Muscle of leg (tissue), 11 donors: ENCODE measurements around the gene CHST7. TPM values are rescaled to one million over a fixed set of nuclear protein-coding genes. Genes with fewer than 3 reads are reported as not detected.

Source experiments
- DNase-seq: peaks from one replicate; pipeline ENCODE4 v3.0.0; 2013
- H3K27ac ChIP-seq: one replicate; pipeline ENCODE4 v1.5.1; 2013; ENCODE audit warnings: mild to moderate bottlenecking, low read length, control low read depth
- H3K27me3 ChIP-seq: one replicate; pipeline ENCODE4 v1.6.1; 2013; ENCODE audit warnings: low read length; ENCODE audit not compliant: control insufficient read depth, insufficient read depth
- H3K36me3 ChIP-seq: one replicate; pipeline ENCODE4 v1.6.1; 2013; ENCODE audit warnings: low read length; ENCODE audit not compliant: control insufficient read depth, insufficient read depth
- H3K4me1 ChIP-seq: one replicate; pipeline ENCODE4 v1.6.1; 2013; ENCODE audit warnings: low read length; ENCODE audit not compliant: control insufficient read depth, insufficient read depth
- H3K4me3 ChIP-seq: one replicate; pipeline ENCODE4 v1.5.1; 2013; ENCODE audit warnings: low read length, control low read depth
- H3K9me3 ChIP-seq: replicated peaks from 2 replicates; pipeline ENCODE4 v1.6.1; 2013; ENCODE audit warnings: low read depth, low read length; ENCODE audit not compliant: control insufficient read depth
- WGBS: methylation state at CpG from one replicate; pipeline ENCODE4 v1.1.5; 2013; ENCODE audit warnings: missing lambda C conversion rate; ENCODE audit not compliant: insufficient coverage; 5-methylcytosine and 5-hydroxymethylcytosine counted together
- polyA plus RNA-seq, 8 donors: library from polyadenylated mRNA; unstranded; fragments of 120-200 nt; gene quantifications; one replicate each; pipeline versions ENCODE4 v1.2.1 to v1.2.3, GENCODE V29; 2013; ENCODE audit warnings: inconsistent platforms in 1 of 8, low replicate concordance in 1 of 8; ENCODE audit not compliant: insufficient read length in 8 of 8, insufficient read depth in 1 of 8
- total RNA-seq: library from RNA; stranded (reverse); fragments of 120-200 nt; gene quantifications from one replicate; pipeline ENCODE4 v1.2.4, GENCODE V29; 2013

The CHST7 gene
- total and polyA plus RNA-seq, 9 donors, result 3.7 to 7.0 (median 4.6) TPM

- 100% methylated on average over 2 of the region's 6 CpGs for WGBS
- no peaks in the 10 kb centered on the region for H3K9me3 ChIP-seq
- H3K36me3 ChIP-seq, result peaks cover 11% of the 10 kb centered on the region
- no peak overlapping the region for H3K27ac ChIP-seq
- H3K4me3 ChIP-seq, result no peak overlapping the region
- no peak for DNase-seq
- peaks cover 13% of the 10 kb centered on the region for H3K27me3 ChIP-seq
- H3K4me1 ChIP-seq, result peaks cover 3% of the 10 kb centered on the region
Measured at GRCh38 chrX:46547857-46548256, 25.7 kb upstream of the CHST7 start.

DNA sequence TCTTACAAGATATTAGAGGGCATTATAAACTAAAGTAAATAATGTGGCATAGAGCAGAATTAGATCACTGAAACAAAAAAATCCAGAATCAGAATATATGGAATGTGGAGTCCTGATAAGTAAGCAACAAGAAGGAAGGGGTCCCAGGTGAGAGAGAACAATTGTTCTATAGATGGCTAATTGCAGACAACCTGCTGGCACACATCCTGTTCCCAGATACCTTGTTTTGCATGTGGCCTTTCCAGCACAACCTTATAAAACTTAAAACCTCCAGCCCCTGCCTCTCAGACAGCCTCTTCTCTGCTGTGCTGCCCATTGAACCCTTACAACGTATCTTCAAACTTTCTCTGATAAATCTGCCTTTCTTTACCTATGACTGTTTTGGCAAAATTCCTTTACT is 23.7 kb upstream of the CHST7 start:
- peaks cover 8% of the 10 kb centered on the region for H3K36me3 ChIP-seq
- no peak overlapping the region for H3K4me3 ChIP-seq
- peaks cover 12% of the 10 kb centered on the region for H3K27me3 ChIP-seq
- DNase-seq, result no peak
- no peak overlapping the region for H3K27ac ChIP-seq
- peaks cover 3% of the 10 kb centered on the region for H3K4me1 ChIP-seq
- 75% methylated on average over 1 of the region's 1 CpG for WGBS
- no peaks in the 10 kb centered on the region for H3K9me3 ChIP-seq

DNA sequence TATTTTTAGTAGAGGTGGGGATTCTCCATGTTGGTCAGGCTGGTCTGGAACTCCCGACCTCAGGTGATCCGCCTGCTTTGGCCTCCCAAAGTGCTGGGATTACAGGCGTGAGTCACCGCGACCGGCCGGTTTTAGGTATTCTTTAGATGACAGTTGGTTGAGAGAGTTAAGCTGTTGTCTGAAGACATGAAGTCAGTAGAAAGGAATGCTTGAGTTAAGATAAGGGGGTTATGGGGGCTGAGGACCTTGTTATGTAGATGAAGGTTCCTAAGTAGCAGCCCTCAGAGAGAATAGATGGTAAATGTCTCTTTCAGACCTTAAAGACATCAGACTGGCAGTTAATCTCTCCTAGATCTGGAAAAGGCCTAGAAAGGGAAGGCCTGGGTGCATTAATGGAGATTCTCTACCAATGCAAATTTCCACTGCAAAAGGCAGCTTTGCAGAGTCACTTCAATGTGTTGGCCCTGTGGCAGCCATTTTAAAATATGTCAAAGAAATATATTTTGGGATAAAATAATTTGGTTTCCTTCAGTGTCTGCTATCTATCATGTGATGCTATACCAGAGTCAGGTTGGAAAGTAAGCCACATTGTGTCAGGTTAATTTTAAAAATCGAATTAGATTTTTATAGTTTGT is 22.0 kb upstream of the CHST7 start:
- Histone ChIP-seq H3K27me3 (peaks cover 4% of the 10 kb centered on the region), H3K9me3 (no peaks in the 10 kb centered on the region), H3K4me1 (no peaks in the 10 kb centered on the region), H3K4me3 (no peak overlapping the region), H3K36me3 (peaks cover 8% of the 10 kb centered on the region), H3K27ac (no peak overlapping the region)
- DNase-seq, result no peak
- WGBS, result 80% methylated on average over 7 of the region's 8 CpGs

DNA sequence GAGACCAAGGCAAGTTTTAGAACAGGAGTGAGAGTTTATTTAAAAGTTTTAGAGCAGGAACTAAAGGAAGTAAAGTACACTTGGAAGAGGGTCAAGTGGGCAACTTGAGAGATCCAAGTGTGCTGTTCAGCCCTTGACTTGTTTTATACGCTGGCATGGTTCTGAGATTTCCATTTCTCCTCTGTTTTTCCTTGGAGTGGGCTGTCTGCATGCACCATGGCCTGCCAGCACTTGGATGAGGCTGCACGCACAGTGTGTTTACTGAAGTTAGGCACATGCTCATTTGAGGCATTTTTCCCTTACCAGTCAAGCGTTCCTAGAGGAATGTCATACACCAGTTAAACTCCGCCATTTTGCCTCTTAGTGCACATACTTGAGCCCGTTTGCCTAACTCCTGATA is 19.6 kb upstream of the CHST7 start:
- no peak for DNase-seq
- no peaks in the 10 kb centered on the region for H3K36me3 ChIP-seq
- WGBS, result 68% methylated on average over 4 of the region's 5 CpGs

DNA sequence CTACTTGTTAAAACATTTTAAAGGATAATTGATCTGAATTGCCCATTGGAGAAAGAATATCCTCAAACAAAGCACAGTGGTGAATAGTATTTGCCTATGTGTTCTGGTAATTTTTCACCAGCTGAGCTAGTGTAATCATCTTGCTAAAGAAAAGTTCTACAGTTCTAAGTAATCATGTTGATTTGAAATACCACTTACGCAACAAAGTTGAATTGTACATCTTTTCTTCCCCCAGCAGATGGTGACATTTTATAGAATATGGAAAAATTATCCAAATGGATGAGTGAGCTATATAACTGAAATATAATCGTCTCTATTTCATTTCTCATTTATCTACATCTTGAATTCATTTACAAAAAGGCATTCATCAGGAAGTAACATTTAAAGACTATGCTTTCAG is 18.6 kb upstream of the CHST7 start:
- peak; percentile 42 for DNase-seq
- Histone ChIP-seq H3K27ac (no peak overlapping the region), H3K27me3 (peaks cover 4% of the 10 kb centered on the region), H3K36me3 (no peaks in the 10 kb centered on the region), H3K4me3 (no peak overlapping the region), H3K9me3 (no peaks in the 10 kb centered on the region), H3K4me1 (peaks cover 3% of the 10 kb centered on the region)
- WGBS, result no CpG with 5 or more reads among the region's 2 CpGs

More for the DNA sequence above, 19.6 kb upstream of the CHST7 start:
- no peak overlapping the region for H3K27ac ChIP-seq
- H3K27me3 ChIP-seq, result peaks cover 4% of the 10 kb centered on the region
- H3K4me3 ChIP-seq, result no peak overlapping the region
- H3K4me1 ChIP-seq, result no peaks in the 10 kb centered on the region
- H3K9me3 ChIP-seq, result no peaks in the 10 kb centered on the region

GRCh38 chrX:46559062-46559461 is 14.5 kb upstream of the CHST7 start:
- WGBS, result 80% methylated on average over 1 of the region's 3 CpGs
- Histone ChIP-seq H3K27ac (no peak overlapping the region), H3K4me1 (peaks cover 3% of the 10 kb centered on the region), H3K9me3 (no peaks in the 10 kb centered on the region), H3K4me3 (no peak overlapping the region), H3K36me3 (no peaks in the 10 kb centered on the region), H3K27me3 (peaks cover 4% of the 10 kb centered on the region)
- DNase-seq, result no peak

- Histone ChIP-seq H3K27me3 (peaks cover 4% of the 10 kb centered on the region), H3K36me3 (no peaks in the 10 kb centered on the region), H3K27ac (no peak overlapping the region), H3K4me3 (no peak overlapping the region), H3K9me3 (no peaks in the 10 kb centered on the region), H3K4me1 (peaks cover 3% of the 10 kb centered on the region)
- 76% methylated on average over 4 of the region's 6 CpGs for WGBS
- DNase-seq, result no peak
Measured at GRCh38 chrX:46561824-46562657, 11.5 kb upstream of the CHST7 start.

GRCh38 chrX:46567388-46567787 is 6.2 kb upstream of the CHST7 start:
- H3K27me3 ChIP-seq, result peaks cover 14% of the 10 kb centered on the region
- no peaks in the 10 kb centered on the region for H3K9me3 ChIP-seq
- H3K4me1 ChIP-seq, result no peaks in the 10 kb centered on the region
- no peak overlapping the region for H3K27ac ChIP-seq
- H3K4me3 ChIP-seq, result no peak overlapping the region
- DNase-seq, result no peak
- no peaks in the 10 kb centered on the region for H3K36me3 ChIP-seq

DNA sequence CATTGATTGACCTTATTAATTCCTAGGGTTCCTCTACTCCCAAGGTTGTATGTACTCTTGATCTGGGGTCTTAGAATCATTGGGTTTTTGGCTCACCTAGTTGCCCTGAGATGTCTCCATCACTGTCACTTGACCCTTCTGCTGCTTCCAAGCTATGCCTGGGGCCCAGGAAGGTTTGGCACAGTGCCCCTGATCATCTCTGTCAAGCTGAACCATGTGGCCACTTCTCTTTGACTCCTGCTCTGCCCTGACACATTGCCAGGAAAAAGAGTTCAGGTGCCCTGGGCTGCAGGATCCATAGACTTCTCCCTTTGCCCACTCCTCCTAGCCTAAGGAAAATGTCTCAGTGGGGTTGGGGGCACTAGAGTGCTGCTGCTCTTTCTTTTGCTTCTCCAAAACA is 3.9 kb upstream of the CHST7 start:
- Histone ChIP-seq H3K36me3 (no peaks in the 10 kb centered on the region), H3K4me3 (no peak overlapping the region), H3K4me1 (peaks cover 2% of the 10 kb centered on the region), H3K27me3 (peaks cover 26% of the 10 kb centered on the region), H3K9me3 (no peaks in the 10 kb centered on the region), H3K27ac (no peak overlapping the region)
- DNase-seq, result no peak

DNA sequence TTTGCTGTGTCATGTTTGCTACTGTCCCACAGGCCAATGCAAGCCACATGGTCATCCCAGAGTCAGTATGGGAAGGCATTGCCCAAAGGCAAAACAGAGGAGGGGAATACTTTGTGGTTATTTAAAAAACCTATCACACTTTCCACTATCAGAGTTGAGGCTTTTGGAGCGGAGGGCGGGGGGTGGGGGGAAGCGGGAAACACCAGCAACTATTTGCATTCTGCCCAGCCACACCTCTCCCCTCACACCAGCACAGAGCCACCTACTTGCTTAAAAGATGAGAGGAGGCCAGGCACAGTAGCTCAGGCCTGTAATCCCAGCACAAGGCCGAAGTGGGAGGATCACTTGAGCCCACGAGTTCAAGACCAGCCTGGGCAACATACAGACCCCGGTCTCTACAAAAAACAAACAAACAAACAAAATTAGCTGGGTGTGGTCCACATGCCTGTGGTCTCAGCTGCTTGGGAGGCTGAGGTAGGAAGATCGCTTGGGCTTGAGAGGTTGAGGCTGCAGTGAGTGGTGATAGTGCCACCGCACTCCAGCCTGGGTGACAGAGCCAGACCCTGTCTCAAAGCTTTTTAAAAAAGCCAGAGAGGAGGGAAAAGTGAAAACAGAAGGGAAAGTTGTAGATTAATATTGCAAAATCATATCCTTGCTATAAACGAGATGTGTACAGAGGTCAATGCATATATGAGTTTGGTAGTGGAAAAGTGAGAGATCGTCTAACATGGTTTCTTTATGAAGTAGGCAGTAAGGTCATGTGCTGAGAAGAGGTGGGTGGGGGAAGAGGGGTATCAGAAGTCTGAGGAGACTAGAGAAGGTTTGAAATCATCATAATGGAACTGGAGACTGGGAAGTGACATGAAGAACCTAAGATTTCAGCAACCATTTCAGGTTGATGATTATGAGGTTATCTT is 1.9 kb upstream of the CHST7 start:
- Histone ChIP-seq H3K4me3 (no peak overlapping the region), H3K27me3 (peaks cover 35% of the 10 kb centered on the region), H3K4me1 (peaks cover 6% of the 10 kb centered on the region), H3K9me3 (no peaks in the 10 kb centered on the region), H3K36me3 (no peaks in the 10 kb centered on the region), H3K27ac (no peak overlapping the region)
- DNase-seq, result no peak
- WGBS, result 97% methylated on average over 4 of the region's 10 CpGs
